Peyer's patch (tissue), 4 donors: Measurements from ENCODE around the gene SBNO1. TPM values are rescaled to one million over a fixed set of nuclear protein-coding genes. Genes with fewer than 3 reads are reported as not detected.
"Not testable (repeated sequence)": the region's sequence is repeated elsewhere in the genome, so short reads cannot be mapped to it uniquely, and the experiment has no call there.

ENCODE experiments used
- DNase-seq, 3 donors: peaks; one replicate each; pipeline ENCODE4 v3.0.0-alpha.2; 2017 to 2019
- H3K27ac ChIP-seq, 4 donors: fragments of 200-600 bp; sonication (generic); one replicate each; pipeline ENCODE4 v1.5.1; 2016 to 2019
- H3K27me3 ChIP-seq, 2 donors: fragments of 200-600 bp; sonication (generic); one replicate each; pipeline ENCODE4 v1.5.1; 2019
- H3K36me3 ChIP-seq, 3 donors: fragments of 200-600 bp; sonication (generic); one replicate each; pipeline ENCODE4 v1.5.1; 2016 to 2019
- H3K4me1 ChIP-seq, 4 donors: fragments of 200-600 bp; sonication (generic); one replicate each; pipeline ENCODE4 v1.5.1; 2016 to 2019
- H3K4me3 ChIP-seq, 4 donors: fragments of 200-600 bp; sonication (generic); 1 replicate in 3 of 4; 2 replicates in 1 of 4; pipeline ENCODE4 v1.5.1; 2016 to 2019; ENCODE audit warnings: mild to moderate bottlenecking in 1 of 4
- H3K9me3 ChIP-seq, 4 donors: fragments of 200-600 bp; sonication (generic); one replicate each; pipeline ENCODE4 v1.5.1; 2016 to 2019; ENCODE audit warnings: mild to moderate bottlenecking in 1 of 4
- POLR2A ChIP-seq, 2 donors: fragments of 450-650 bp; IDR thresholded peaks; one replicate each; pipeline ENCODE4 v1.5.1; 2017; ENCODE audit warnings: antibody characterized with exemption in 2 of 2, mild to moderate bottlenecking in 2 of 2, moderate library complexity in 2 of 2
- total RNA-seq, 4 donors: library from RNA; depleted of rRNA; stranded (reverse); fragments of >200 nt; gene quantifications; one replicate each; pipeline ENCODE4 v1.1.0, GENCODE V29; 2016
- TF ChIP-seq, protein P1 (sequence below), 6 experiments: fragments of 450-650 bp in 4 of 6; fragments of 200-600 bp in 2 of 6; sonication (generic) in 1 of 6; IDR thresholded peaks; one replicate each; pipeline ENCODE4 v1.5.1; 2017 to 2019; ENCODE audit warnings: antibody characterized with exemption in 6 of 6, mild to moderate bottlenecking in 3 of 6, moderate library complexity in 1 of 6

Gene SBNO1
- total RNA-seq, 4 donors from 2014 or later, result 16.2 to 23.9 (median 18.8) TPM

- no peaks in the 10 kb centered on the region for H3K36me3 ChIP-seq
- no peak for TF ChIP-seq POLR2A (IDR thresholded peaks at IDR 0.05)
- TF ChIP-seq, protein P1, sequence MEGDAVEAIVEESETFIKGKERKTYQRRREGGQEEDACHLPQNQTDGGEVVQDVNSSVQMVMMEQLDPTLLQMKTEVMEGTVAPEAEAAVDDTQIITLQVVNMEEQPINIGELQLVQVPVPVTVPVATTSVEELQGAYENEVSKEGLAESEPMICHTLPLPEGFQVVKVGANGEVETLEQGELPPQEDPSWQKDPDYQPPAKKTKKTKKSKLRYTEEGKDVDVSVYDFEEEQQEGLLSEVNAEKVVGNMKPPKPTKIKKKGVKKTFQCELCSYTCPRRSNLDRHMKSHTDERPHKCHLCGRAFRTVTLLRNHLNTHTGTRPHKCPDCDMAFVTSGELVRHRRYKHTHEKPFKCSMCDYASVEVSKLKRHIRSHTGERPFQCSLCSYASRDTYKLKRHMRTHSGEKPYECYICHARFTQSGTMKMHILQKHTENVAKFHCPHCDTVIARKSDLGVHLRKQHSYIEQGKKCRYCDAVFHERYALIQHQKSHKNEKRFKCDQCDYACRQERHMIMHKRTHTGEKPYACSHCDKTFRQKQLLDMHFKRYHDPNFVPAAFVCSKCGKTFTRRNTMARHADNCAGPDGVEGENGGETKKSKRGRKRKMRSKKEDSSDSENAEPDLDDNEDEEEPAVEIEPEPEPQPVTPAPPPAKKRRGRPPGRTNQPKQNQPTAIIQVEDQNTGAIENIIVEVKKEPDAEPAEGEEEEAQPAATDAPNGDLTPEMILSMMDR (IDR thresholded peaks at IDR 0.05), result no peak
- H3K4me3 ChIP-seq, result no peak overlapping the region
- H3K27me3 ChIP-seq, result no peaks in the 10 kb centered on the region
- peaks cover 0 to 2% (median 0%) of the 10 kb centered on the region in 4 donors for H3K4me1 ChIP-seq
- no peak for DNase-seq
- H3K27ac ChIP-seq, result no peak overlapping the region
- H3K9me3 ChIP-seq, result no peaks in the 10 kb centered on the region
Observed at GRCh38 chr12:123379391-123379790, 14.7 kb upstream of the SBNO1 start.

DNA sequence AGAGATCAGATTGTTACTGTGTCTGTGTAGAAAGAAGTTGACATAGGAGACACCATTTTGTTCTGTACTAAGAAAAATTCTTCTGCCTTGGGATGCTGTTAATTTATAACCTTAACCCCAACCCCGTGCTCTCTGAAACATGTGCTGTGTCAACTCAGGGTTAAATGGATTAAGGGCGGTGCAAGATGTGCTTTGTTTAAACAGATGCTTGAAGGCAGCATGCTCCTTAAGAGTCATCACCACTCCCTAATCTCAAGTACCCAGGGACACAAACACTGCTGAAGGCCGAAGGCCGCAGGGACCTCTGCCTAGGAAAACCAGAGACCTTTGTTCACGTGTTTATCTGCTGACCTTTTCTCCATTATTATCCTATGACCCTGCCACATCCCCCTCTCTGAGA, 7.8 kb upstream of the SBNO1 start:
- not testable (repeated sequence) for DNase-seq, H3K9me3 ChIP-seq

GRCh38 chr12:123371667-123372368, 7.2 kb upstream of the SBNO1 start:
- not testable (repeated sequence) for H3K4me1 ChIP-seq, H3K27ac ChIP-seq, H3K4me3 ChIP-seq, H3K27me3 ChIP-seq, DNase-seq, H3K36me3 ChIP-seq, H3K9me3 ChIP-seq

More for the DNA sequence above, 7.8 kb upstream of the SBNO1 start:
- not testable (repeated sequence) for H3K4me1 ChIP-seq, H3K4me3 ChIP-seq, H3K36me3 ChIP-seq, H3K27me3 ChIP-seq, H3K27ac ChIP-seq

- H3K27ac ChIP-seq, result no peak overlapping the region
- no peak for TF ChIP-seq POLR2A (IDR thresholded peaks at IDR 0.05)
- TF ChIP-seq, protein P1 (IDR thresholded peaks at IDR 0.05), result no peak
- H3K4me3 ChIP-seq, result no peak overlapping the region
- DNase-seq, result no peak
- no peaks in the 10 kb centered on the region for H3K36me3 ChIP-seq
- H3K9me3 ChIP-seq, result no peaks in the 10 kb centered on the region
- H3K4me1 ChIP-seq, result peaks cover 0 to 5% (median 2%) of the 10 kb centered on the region in 4 donors
- no peaks in the 10 kb centered on the region for H3K27me3 ChIP-seq
Observed at GRCh38 chr12:123369229-123369628, 4.6 kb upstream of the SBNO1 start.

GRCh38 chr12:123368431-123368830, 3.8 kb upstream of the SBNO1 start:
- not testable (repeated sequence) for DNase-seq, H3K9me3 ChIP-seq, H3K36me3 ChIP-seq, H3K4me1 ChIP-seq, H3K27ac ChIP-seq, H3K4me3 ChIP-seq, H3K27me3 ChIP-seq

- no peak overlapping the region for H3K4me3 ChIP-seq
- H3K9me3 ChIP-seq, result no peaks in the 10 kb centered on the region
- DNase-seq, result no peak
- TF ChIP-seq, protein P1 (IDR thresholded peaks at IDR 0.05), result no peak
- no peak for TF ChIP-seq POLR2A (IDR thresholded peaks at IDR 0.05)
- no peaks in the 10 kb centered on the region for H3K36me3 ChIP-seq
- H3K4me1 ChIP-seq, result peaks cover 0 to 14% (median 9%) of the 10 kb centered on the region in 4 donors
- H3K27me3 ChIP-seq, result no peaks in the 10 kb centered on the region
- H3K27ac ChIP-seq, result peak overlapping the region in 1 of 4 donors; percentile 6
Observed at GRCh38 chr12:123367511-123367910, 2.9 kb upstream of the SBNO1 start.

DNA sequence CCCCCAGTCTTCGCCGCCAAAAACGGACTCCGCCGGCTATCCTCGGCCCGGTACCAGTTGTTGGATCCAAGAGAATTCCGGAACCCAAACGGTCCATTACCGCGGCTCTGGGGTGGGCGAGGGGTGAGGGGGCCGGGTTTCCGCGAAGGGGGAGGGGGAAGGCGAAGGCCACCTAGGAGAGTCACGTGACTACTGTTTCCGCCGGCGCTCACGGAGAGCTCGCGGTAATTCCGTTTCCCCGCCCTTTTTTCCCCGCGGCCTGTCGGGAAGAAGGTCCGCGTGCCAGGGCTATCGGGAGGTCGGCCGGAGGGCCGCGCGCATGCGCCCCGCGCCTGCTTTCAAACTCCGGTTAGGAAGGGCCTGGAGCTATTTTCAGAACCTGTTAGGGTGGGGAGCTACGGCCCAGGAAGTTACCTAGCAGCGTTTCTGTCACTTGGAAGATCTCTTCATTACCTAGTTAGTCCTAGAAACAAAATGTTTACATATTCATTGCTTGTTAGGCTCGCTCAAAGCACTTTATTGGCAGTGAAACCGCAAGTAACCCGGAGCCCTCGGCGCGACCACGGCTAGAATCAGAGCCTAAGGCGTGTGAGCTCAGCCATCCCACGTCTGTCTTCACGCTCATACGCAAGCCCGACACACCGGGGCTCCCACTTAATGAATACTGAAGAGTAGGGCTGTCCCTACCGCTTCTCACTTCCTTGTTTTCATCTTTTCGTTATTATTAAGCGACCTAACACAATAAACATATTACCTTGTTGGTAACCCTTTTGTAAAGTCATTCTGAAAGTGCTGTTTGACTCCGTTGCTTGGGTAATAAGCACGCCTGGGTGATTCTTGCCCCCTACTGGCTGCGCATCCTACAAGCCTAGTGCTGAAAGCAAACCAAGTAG, 624 bp upstream of the SBNO1 start:
- peaks cover 0 to 6% (median 0%) of the 10 kb centered on the region in 3 donors for H3K36me3 ChIP-seq
- DNase-seq, result peak; percentile 96 to 99 (median 98)
- peaks cover 0 to 17% (median 10%) of the 10 kb centered on the region in 4 donors for H3K4me1 ChIP-seq
- no peaks in the 10 kb centered on the region for H3K27me3 ChIP-seq
- peak overlapping the region; percentile 91 to 96 (median 95) for H3K27ac ChIP-seq
- peak overlapping the region; percentile 69 to 93 (median 80) for H3K4me3 ChIP-seq
- H3K9me3 ChIP-seq, result no peaks in the 10 kb centered on the region
- TF ChIP-seq, protein P1 (IDR thresholded peaks at IDR 0.05), result peak; percentile 51 to 87 (median 75)
- TF ChIP-seq POLR2A (IDR thresholded peaks at IDR 0.05), result peak; percentile 60 to 69
